ENCODE data around the gene ARID3B.
"Not testable (repeated sequence)": the region's sequence is repeated elsewhere in the genome, so short reads cannot be mapped to it uniquely, and the experiment has no call there.

Gene ARID3B

GRCh38 chr15:74539521-74539920 is 1.5 kb upstream of the ARID3B start:
- DNase-seq = not testable (repeated sequence)

- no peak for DNase-seq
Measured at GRCh38 chr15:74540161-74540760, 759 bp upstream of the ARID3B start.

GRCh38 chr15:74541494-74542165 is 610 bp downstream of the ARID3B start:
- peak; percentile 70 to 71 for DNase-seq

- DNase-seq = no peak
Measured at GRCh38 chr15:74542166-74543042, 1.4 kb downstream of the ARID3B start.

GRCh38 chr15:74543043-74543422 is 2.0 kb downstream of the ARID3B start:
- no peak for DNase-seq

GRCh38 chr15:74543583-74543982 is 2.6 kb downstream of the ARID3B start:
- peak; percentile 29 to 43 for DNase-seq

- DNase-seq = no peak
Measured at GRCh38 chr15:74545086-74545485, 4.1 kb downstream of the ARID3B start.

GRCh38 chr15:74545776-74546656 is 5.0 kb downstream of the ARID3B start:
- peak; percentile 95 to 96 for DNase-seq

GRCh38 chr15:74547616-74548015 is 6.6 kb downstream of the ARID3B start:
- DNase-seq = no peak

GRCh38 chr15:74548241-74548640 is 7.2 kb downstream of the ARID3B start:
- DNase-seq = no peak

GRCh38 chr15:74549816-74550215 is 8.8 kb downstream of the ARID3B start:
- no peak for DNase-seq

GRCh38 chr15:74551714-74552113 is 10.7 kb downstream of the ARID3B start:
- DNase-seq = no peak

GRCh38 chr15:74552773-74553441 is 11.9 kb downstream of the ARID3B start:
- DNase-seq = no peak

GRCh38 chr15:74555192-74555591 is 14.2 kb downstream of the ARID3B start:
- DNase-seq = no peak

- DNase-seq = no peak
Measured at GRCh38 chr15:74558706-74559105, 17.7 kb downstream of the ARID3B start.

GRCh38 chr15:74563442-74563841 is 22.4 kb downstream of the ARID3B start:
- DNase-seq = no peak

- DNase-seq = no peak
Measured at GRCh38 chr15:74564182-74564581, 23.2 kb downstream of the ARID3B start.

GRCh38 chr15:74565381-74566085 is 24.5 kb downstream of the ARID3B start:
- no peak for DNase-seq

- DNase-seq = no peak
Measured at GRCh38 chr15:74568594-74568993, 27.6 kb downstream of the ARID3B start.

GRCh38 chr15:74569731-74570070 is 28.7 kb downstream of the ARID3B start:
- no peak for DNase-seq

- DNase-seq = no peak
Measured at GRCh38 chr15:74571191-74571590, 30.2 kb downstream of the ARID3B start.

GRCh38 chr15:74573987-74574386 is 33.0 kb downstream of the ARID3B start:
- DNase-seq = no peak

Measured in activated CD4-positive, alpha-beta T cell treated with anti-CD3 and anti-CD28 coated beads for 4 hours (primary cell).